GM21367 (cell line): ENCODE measurements around the gene GPR179.

Experiments
- ATAC-seq: cut with Tn5 transposase; IDR thresholded peaks from one replicate; pipeline ENCODE4 v1.9.1; 2021; ENCODE audit not compliant: unreplicated experiment

GPR179 gene

GRCh38 chr17:38344420-38344745 is 627 bp upstream of the GPR179 start:
- ATAC-seq = no peak

- ATAC-seq = no peak
Measured at GRCh38 chr17:38342886-38343607, 709 bp downstream of the GPR179 start.

GRCh38 chr17:38341035-38341721 is 2.6 kb downstream of the GPR179 start:
- no peak for ATAC-seq

- no peak for ATAC-seq
Measured at GRCh38 chr17:38339891-38340290, 3.9 kb downstream of the GPR179 start.

GRCh38 chr17:38338535-38338934 is 5.2 kb downstream of the GPR179 start:
- ATAC-seq = no peak

- ATAC-seq = no peak
Measured at GRCh38 chr17:38338053-38338452, 5.7 kb downstream of the GPR179 start.

GRCh38 chr17:38336838-38337237 is 6.9 kb downstream of the GPR179 start:
- no peak for ATAC-seq

- ATAC-seq = no peak
Measured at GRCh38 chr17:38334480-38335364, 9.0 kb downstream of the GPR179 start.

- no peak for ATAC-seq
Measured at GRCh38 chr17:38333635-38334295, 10.0 kb downstream of the GPR179 start.

- ATAC-seq = no peak
Measured at GRCh38 chr17:38332735-38333134, 11.0 kb downstream of the GPR179 start.

GRCh38 chr17:38330941-38331411 is 12.8 kb downstream of the GPR179 start:
- no peak for ATAC-seq

GRCh38 chr17:38329808-38330730 is 13.7 kb downstream of the GPR179 start:
- no peak for ATAC-seq

GRCh38 chr17:38329284-38329683 is 14.5 kb downstream of the GPR179 start:
- no peak for ATAC-seq

- ATAC-seq = no peak
Measured at GRCh38 chr17:38328620-38329019, 15.1 kb downstream of the GPR179 start.

GRCh38 chr17:38327936-38328335 is 15.8 kb downstream of the GPR179 start:
- no peak for ATAC-seq

GRCh38 chr17:38326996-38327792 is 16.6 kb downstream of the GPR179 start:
- ATAC-seq = no peak

- no peak for ATAC-seq
Measured at GRCh38 chr17:38325221-38325851, 18.4 kb downstream of the GPR179 start.

GRCh38 chr17:38324772-38325171 is 19.0 kb downstream of the GPR179 start:
- no peak for ATAC-seq
